ENCODE data around the gene C6orf89.

Gene C6orf89

GRCh38 chr6:36970892-36971842, 85.4 kb downstream of the C6orf89 start:
- DNase-seq: peak; percentile 43

GRCh38 chr6:36971921-36972673, 86.3 kb downstream of the C6orf89 start:
- DNase-seq: no peak

- no peak for DNase-seq
Measured at GRCh38 chr6:36973190-36973589, 87.4 kb downstream of the C6orf89 start.

- DNase-seq: no peak
Measured at GRCh38 chr6:36973647-36974046, 87.9 kb downstream of the C6orf89 start.

GRCh38 chr6:36975231-36976006, 89.7 kb downstream of the C6orf89 start:
- no peak for DNase-seq

GRCh38 chr6:36976007-36976264, 90.2 kb downstream of the C6orf89 start:
- DNase-seq: no peak

GRCh38 chr6:36976509-36976908, 90.8 kb downstream of the C6orf89 start:
- DNase-seq: no peak

- no peak for DNase-seq
Measured at GRCh38 chr6:36976931-36977330, 91.2 kb downstream of the C6orf89 start.

- no peak for DNase-seq
Measured at GRCh38 chr6:36977470-36977941, 91.8 kb downstream of the C6orf89 start.
